HG03139 (cell line): ENCODE data around the gene PDCD6IP.
"Not testable (repeated sequence)": the region's sequence is repeated elsewhere in the genome, so short reads cannot be mapped to it uniquely, and the experiment has no call there.

Experiments used
- ATAC-seq: cut with Tn5 transposase; IDR thresholded peaks from one replicate; pipeline ENCODE4 v1.9.1; 2021; ENCODE audit not compliant: unreplicated experiment

Gene PDCD6IP

DNA sequence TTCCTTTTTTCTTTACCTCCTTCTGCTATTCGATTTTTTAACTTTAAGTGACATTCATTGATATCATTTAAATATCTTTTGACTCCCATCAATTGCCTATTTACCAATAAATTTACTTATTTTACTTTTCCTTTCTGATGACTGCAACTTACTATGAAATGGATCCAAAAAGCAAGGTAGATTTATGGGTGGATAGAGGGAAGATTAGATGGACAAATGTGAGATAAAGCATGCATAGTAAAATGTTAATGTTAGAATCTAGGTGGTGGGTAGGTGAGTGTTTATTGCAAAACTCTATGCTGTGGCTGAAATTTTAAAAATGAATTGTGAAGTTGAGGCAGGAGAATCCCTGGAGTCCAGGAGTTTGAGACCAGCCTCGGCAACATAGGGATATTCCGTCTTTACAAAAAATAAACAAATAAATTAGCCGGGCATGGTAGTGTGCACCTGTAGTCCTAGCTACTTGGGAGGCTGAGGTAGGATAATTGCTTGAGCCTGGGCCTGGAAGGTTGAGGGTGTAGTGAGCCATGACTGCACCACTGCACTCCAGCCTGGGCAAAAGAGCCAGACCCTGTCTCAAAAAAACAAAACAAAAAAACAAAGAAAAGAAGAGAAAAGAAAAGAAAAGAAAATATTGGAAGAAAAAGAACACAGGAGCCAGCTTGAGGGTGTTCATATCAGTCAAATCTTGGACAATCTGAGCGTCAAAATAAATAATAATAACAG is 6.1 kb upstream of the PDCD6IP start:
- ATAC-seq: no peak

DNA sequence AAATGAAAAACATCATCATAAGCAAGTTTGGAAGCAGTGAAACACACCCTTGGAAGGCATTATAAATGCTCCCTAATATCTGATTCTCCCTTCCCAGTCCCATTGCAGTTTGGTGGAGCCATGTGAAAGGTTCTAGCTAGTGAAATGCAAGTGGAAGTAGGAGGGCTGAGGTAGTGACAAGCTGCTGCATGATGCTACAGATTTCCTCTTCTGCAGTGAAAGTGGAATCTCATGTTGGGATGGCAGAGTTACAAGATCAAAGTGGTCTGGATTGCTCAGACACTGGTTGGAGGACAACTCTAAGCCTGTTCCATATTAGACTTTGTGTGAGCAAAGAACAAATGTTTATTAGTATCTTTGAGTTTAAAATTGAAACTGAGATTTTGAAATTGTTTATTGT is 3.3 kb upstream of the PDCD6IP start:
- ATAC-seq: no peak

DNA sequence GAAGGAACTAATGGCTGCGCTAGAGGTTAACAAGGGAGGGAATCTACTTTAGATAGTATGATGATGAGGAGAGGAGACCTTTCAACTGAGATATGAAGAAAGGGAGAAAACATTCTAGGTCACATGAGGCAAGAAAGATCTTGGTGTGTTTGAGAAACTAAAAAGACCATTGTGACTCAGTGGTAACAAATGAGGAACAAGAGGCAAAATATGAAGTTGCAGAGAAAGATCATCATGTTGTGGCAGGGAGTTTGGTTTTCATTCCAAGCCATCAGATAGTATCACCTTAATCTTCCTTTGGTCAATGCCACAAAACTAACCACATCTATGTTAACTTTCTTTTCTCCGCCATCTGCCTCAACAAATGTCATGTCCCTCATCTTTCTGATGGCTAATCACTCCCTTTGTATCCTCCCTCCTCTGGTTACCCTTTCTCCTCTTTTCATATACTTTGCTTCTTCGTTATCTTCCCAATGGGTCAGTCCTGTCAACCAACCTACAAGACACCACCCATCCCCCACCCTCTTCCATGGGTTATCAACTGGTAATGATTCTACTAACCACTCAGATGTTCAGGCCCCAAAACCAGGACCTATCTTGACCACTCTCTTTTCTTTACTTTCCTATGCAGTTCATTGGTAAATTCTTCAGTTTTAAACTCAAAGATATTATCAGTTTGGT is 2.4 kb upstream of the PDCD6IP start:
- ATAC-seq: no peak

DNA sequence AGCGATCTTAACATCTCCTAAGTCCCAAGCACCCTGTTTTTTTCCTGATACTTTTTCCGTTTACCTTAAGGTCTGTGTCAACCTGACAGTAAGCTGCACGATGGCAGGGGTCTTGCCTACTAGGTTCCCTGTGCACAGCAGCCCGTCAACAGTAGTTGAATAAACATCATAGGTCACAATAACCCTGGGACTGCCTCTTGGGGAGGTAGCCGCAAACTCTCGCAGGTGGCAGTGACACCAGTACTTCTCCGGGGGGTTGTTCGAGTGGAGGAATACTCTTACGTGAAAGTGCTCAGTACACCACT is 365 bp upstream of the PDCD6IP start:
- peak; percentile 41 for ATAC-seq

GRCh38 chr3:33799202-33799551 is 747 bp downstream of the PDCD6IP start:
- no peak for ATAC-seq

GRCh38 chr3:33803252-33803651 is 4.8 kb downstream of the PDCD6IP start:
- no peak for ATAC-seq

- no peak for ATAC-seq
Observed at GRCh38 chr3:33803894-33804526, 5.6 kb downstream of the PDCD6IP start.

GRCh38 chr3:33807191-33807590 is 8.8 kb downstream of the PDCD6IP start:
- ATAC-seq: no peak

DNA sequence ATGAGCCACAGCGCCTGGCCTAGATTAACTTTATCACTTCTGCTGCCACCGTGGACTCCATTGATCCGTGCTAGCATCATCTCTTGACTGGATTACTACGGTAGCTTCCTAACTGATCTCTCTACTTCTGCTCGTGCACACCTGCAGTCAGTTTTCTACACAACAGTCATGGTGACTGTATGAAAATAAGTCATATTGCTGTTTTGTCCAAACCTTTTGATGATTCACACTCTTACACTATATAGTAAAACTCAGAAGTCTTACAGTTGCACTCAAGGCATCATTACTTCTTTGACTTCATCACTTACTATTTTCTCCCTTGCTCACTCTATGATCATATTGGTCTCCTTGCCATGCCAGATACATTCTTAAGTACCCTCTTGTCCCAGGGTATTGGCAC is 10.1 kb downstream of the PDCD6IP start:
- no peak for ATAC-seq

DNA sequence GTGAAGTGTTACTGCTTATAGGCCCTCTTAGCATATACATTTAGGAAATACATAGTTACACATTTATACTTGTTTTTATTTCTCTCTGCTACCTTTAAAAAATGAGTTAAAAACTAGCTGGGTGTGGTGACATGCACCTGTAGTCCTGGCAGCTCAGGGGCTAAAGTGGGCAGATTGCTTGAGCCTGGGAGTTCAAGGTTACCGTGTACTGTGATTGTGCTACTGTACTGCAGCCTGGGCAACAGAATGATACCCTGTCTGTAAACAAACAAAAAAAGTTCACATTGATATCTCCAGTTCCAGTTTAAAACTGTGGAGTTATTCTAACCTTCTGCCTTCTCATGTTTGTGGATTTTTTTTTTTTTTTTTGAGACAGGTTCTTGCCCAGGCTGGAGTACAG is 12.1 kb downstream of the PDCD6IP start:
- no peak for ATAC-seq

DNA sequence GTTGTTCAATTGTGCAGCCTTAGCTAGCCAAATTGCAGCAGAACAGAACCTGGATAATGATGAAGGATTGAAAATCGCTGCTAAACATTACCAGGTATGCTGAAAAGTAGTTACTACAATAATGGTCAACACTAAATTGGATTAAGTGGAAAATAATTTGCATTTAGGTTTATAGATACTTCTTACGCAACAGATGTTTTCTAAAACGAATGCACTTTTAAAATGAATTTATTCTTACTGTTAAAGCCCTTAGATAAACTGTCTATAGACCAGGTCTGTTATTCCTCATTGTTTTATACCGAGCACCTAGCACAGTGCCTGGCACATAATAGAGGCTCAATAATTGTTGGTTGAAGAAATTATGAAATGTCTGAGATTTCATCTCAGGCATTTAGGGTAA is 23.6 kb downstream of the PDCD6IP start:
- no peak for ATAC-seq

GRCh38 chr3:33823821-33824220 is 25.4 kb downstream of the PDCD6IP start:
- no peak for ATAC-seq

- no peak for ATAC-seq
Observed at GRCh38 chr3:33825111-33825510, 26.7 kb downstream of the PDCD6IP start.

GRCh38 chr3:33826206-33826605 is 27.8 kb downstream of the PDCD6IP start:
- no peak for ATAC-seq

DNA sequence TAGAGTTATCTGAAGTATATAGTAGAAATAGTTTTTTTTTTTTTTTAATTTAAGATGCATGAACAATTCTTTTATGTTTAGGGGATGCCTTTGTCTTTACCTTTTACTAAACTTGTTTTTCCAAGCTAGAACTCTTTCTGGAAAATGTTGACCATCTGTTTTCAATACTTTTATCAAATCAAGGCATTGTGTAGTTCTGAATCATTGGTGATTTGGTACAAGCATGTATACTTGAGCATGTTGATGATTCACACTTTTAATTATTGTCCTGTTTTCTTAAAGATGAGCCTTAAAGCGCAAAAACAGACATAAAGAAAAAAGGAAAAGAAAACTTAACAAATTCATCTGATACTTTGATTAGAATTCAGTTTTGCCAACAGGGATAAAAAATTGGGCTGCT is 28.3 kb downstream of the PDCD6IP start:
- ATAC-seq: no peak

DNA sequence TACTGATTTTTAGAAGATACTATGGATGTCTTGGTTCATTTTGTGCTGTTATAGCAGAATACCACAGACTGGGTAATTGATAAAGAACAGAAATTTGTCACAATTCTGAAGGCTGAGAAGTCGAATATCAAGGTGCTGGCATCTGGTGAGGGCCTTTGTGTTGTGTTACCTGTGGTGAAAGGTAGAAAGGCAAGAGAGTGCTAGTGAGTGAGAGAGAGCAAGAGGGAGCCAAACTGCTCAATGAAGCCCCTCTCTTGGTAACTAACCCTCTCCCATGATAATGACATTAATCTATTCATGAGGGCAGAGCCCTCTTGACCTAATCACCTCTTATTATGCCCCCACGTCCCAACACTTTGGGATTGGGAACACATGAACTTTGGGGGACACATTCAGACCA is 31.3 kb downstream of the PDCD6IP start:
- ATAC-seq: no peak

GRCh38 chr3:33831053-33831452 is 32.6 kb downstream of the PDCD6IP start:
- no peak for ATAC-seq

DNA sequence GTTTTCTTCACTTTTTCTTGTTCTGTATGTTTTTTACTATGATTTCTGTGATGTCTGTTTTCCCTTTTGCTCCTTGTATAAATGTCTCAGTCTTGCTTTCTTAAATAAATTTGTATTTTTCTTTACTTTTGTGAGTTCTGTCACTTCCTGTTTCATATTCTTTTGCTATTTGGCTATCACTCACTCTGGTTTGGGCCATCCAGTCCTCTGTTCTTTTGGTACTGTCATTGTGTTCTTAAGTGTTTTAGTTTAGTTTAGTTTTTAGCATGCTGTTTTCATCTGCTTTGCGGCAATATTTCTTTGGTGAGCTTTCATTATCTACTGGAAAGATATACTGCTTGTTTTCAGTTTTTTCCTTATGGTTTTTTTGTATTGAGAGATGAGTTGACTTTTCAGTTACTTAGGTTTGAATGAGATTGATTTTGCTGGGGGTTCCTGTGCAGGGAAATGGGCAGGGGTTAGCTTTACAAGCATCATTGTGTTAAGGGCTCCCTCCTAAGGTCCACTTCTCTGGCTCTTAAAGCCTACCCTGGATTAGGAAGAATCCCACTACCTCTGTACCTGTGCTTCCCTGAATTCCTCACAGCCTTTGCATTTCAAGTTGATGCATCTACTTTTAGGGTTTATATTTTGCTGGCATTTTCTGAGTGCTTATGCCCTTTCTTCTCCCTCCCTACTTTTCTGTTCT is 35.1 kb downstream of the PDCD6IP start:
- no peak for ATAC-seq

DNA sequence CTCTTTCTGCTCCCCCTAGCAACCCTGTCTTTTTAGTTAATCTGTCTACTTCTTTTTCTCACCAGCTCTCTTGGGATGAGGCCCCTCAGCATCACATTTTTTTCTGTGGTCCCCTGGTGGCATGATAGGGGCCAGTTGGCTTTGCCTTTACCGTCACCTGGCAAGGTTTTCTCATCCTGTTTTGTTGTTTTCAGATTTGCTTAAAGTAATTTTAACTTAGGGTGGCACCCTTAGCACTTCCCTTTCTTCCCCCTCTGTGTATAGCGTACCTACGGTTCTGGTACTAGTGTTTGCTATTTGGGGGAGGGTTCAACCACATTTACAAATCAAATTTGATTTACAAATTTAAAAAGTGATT is 35.6 kb downstream of the PDCD6IP start:
- ATAC-seq: peak; percentile 50

- not testable (repeated sequence) for ATAC-seq
Observed at GRCh38 chr3:33837182-33837581, 38.8 kb downstream of the PDCD6IP start.

GRCh38 chr3:33839283-33839682 is 40.9 kb downstream of the PDCD6IP start:
- no peak for ATAC-seq

GRCh38 chr3:33840179-33840578 is 41.7 kb downstream of the PDCD6IP start:
- no peak for ATAC-seq
